ENCODE results near the gene CASTOR1. TPM values are rescaled to one million over a fixed set of nuclear protein-coding genes. Genes with fewer than 3 reads are reported as not detected.

CASTOR1 gene
- polyA plus RNA-seq, 1 experiment: 12.0 TPM

GRCh38 chr22:30275625-30276024, 13.7 kb downstream of the CASTOR1 start:
- H3K4me3 ChIP-seq (ENCODE audit: low read depth, low read length): no peak overlapping the region
- ChIA-PET CTCF (interaction anchor here (1.1 kb wide), 1 partner anchor 12 kb away, joined by 4 read pairs; no protein-coding TSS in a partner anchor), POLR2A (no interaction called here)
- no peak for DNase-seq (ENCODE audit: low read depth, low spot score)
- H3K27me3 ChIP-seq (ENCODE audit: control insufficient read depth, insufficient read depth, low read length): no peaks in the 10 kb centered on the region
- H3K27ac ChIP-seq (ENCODE audit: low read depth, low read length): no peak overlapping the region
- TF ChIP-seq CTCF (IDR thresholded peaks at IDR 0.05; ENCODE audit: low read depth, low read length): no peak
- H3K9me3 ChIP-seq (ENCODE audit: control insufficient read depth, insufficient read depth, low read length): no peaks in the 10 kb centered on the region

GRCh38 chr22:30274437-30274812, 14.9 kb downstream of the CASTOR1 start:
- no peak for DNase-seq (ENCODE audit: low read depth, low spot score)
- CTCF ChIA-PET: interaction anchor here (0.7 kb wide), 2 partner anchors 152 to 211 kb away, joined by 4 read pairs; no protein-coding TSS in a partner anchor
- H3K4me3 ChIP-seq (ENCODE audit: low read depth, low read length): no peak overlapping the region
- no peaks in the 10 kb centered on the region for H3K27me3 ChIP-seq (ENCODE audit: control insufficient read depth, insufficient read depth, low read length)
- POLR2A ChIA-PET: no interaction called here
- no peak for TF ChIP-seq CTCF (IDR thresholded peaks at IDR 0.05; ENCODE audit: low read depth, low read length)
- no peaks in the 10 kb centered on the region for H3K9me3 ChIP-seq (ENCODE audit: control insufficient read depth, insufficient read depth, low read length)
- H3K27ac ChIP-seq (ENCODE audit: low read depth, low read length): no peak overlapping the region

GRCh38 chr22:30273711-30274436, 15.4 kb downstream of the CASTOR1 start:
- Histone ChIP-seq H3K27me3 (ENCODE audit: control insufficient read depth, insufficient read depth, low read length) (no peaks in the 10 kb centered on the region), H3K27ac (ENCODE audit: low read depth, low read length) (no peak overlapping the region), H3K9me3 (ENCODE audit: control insufficient read depth, insufficient read depth, low read length) (no peaks in the 10 kb centered on the region), H3K4me3 (ENCODE audit: low read depth, low read length) (no peak overlapping the region)
- ChIA-PET CTCF (no interaction called here), POLR2A (no interaction called here)
- no peak for DNase-seq (ENCODE audit: low read depth, low spot score)
- TF ChIP-seq CTCF (IDR thresholded peaks at IDR 0.05; ENCODE audit: low read depth, low read length): no peak

GRCh38 chr22:30272781-30273601, 16.3 kb downstream of the CASTOR1 start:
- H3K9me3 ChIP-seq (ENCODE audit: control insufficient read depth, insufficient read depth, low read length): no peaks in the 10 kb centered on the region
- POLR2A ChIA-PET: no interaction called here
- DNase-seq (ENCODE audit: low read depth, low spot score): no peak
- H3K4me3 ChIP-seq (ENCODE audit: low read depth, low read length): no peak overlapping the region
- no peaks in the 10 kb centered on the region for H3K27me3 ChIP-seq (ENCODE audit: control insufficient read depth, insufficient read depth, low read length)
- no peak overlapping the region for H3K27ac ChIP-seq (ENCODE audit: low read depth, low read length)
- CTCF ChIA-PET: no interaction called here
- TF ChIP-seq CTCF (IDR thresholded peaks at IDR 0.05; ENCODE audit: low read depth, low read length): no peak

GRCh38 chr22:30270832-30271231, 18.5 kb downstream of the CASTOR1 start:
- no peak overlapping the region for H3K27ac ChIP-seq (ENCODE audit: low read depth, low read length)
- no peaks in the 10 kb centered on the region; the same call in 1 of the 2 replicates for H3K9me3 ChIP-seq (ENCODE audit: control insufficient read depth, insufficient read depth, low read length)
- CTCF ChIA-PET: interaction anchor here (1.0 to 1.6 kb wide), 2 partner anchors 17 to 163 kb away, joined by 3 to 6 read pairs; no protein-coding TSS in a partner anchor
- H3K27me3 ChIP-seq (ENCODE audit: control insufficient read depth, insufficient read depth, low read length): no peaks in the 10 kb centered on the region
- DNase-seq (ENCODE audit: low read depth, low spot score): no peak
- H3K4me3 ChIP-seq (ENCODE audit: low read depth, low read length): no peak overlapping the region
- POLR2A ChIA-PET: interaction anchor here (0.7 kb wide), 1 partner anchor 356 kb away, joined by 6 read pairs; no protein-coding TSS in a partner anchor
- no peak for TF ChIP-seq CTCF (IDR thresholded peaks at IDR 0.05; ENCODE audit: low read depth, low read length)
